ENCODE measurements around the gene FLNA. TPM values are rescaled to one million over a fixed set of nuclear protein-coding genes. Genes with fewer than 3 reads are reported as not detected.
A peak's percentile ranks its signal among the peaks of the same experiment; 100 is the strongest.

Gene FLNA
- total RNA-seq, 2 donors from 2014 or later = 124 to 773 TPM

DNA sequence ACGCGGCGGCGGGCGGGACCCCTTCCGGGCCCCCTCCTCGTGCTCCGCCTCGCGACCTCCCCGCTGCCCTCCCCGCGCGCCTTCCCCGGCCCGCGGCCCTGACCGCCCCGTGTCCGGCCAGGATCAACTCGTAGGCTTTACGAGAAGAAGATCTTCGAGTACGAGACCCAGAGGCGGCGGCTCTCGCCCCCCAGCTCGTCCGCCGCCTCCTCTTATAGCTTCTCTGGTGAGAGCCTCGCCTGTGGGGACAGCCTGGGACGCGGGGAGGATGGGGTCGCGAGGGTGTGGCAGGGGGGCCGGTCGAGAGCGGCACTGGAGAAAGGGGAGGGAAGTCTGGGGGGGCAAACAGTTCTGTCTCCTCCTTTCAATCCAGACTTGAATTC, 5.1 kb upstream of the FLNA start:
- Histone ChIP-seq H3K36me3 (no peaks in the 10 kb centered on the region), H3K4me3 (peak overlapping the region; percentile 63), H3K9me3 (no peaks in the 10 kb centered on the region), H3K27ac (peak overlapping the region; percentile 86), H3K27me3 (no peaks in the 10 kb centered on the region), H3K9ac (ENCODE audit: low read depth in 2 of 2, low read length in 2 of 2) (peak overlapping the region; percentile 75 to 95), H3K4me1 (no peaks in the 10 kb centered on the region)
- TF ChIP-seq CTCF (IDR thresholded peaks at IDR 0.05) = no peak
- DNase-seq = no peak
- intact Hi-C loops (cut with DNase I) = no loop called here

GRCh38 chrX:154378799-154379568, 4.5 kb upstream of the FLNA start, which contains the start of gene EMD:
Gene EMD (plus strand): TSS chrX:154379295. CDS start chrX:154379485, 190 bp downstream.
- peak within 1 kb of the TSS; percentile 63 for H3K4me3 ChIP-seq
- no peaks in the 10 kb centered on the region for H3K36me3 ChIP-seq
- no peaks in the 10 kb centered on the region for H3K9me3 ChIP-seq
- H3K4me1 ChIP-seq = no peaks in the 10 kb centered on the region
- H3K27ac ChIP-seq = peak within 1 kb of the TSS; percentile 95
- intact Hi-C loops (cut with DNase I) = no loop called here
- peak within 1 kb of the TSS; percentile 75 to 95 for H3K9ac ChIP-seq (ENCODE audit: low read depth in 2 of 2, low read length in 2 of 2)
- peak; percentile 95 for DNase-seq
- no peaks in the 10 kb centered on the region for H3K27me3 ChIP-seq
- no peak for TF ChIP-seq CTCF (IDR thresholded peaks at IDR 0.05)

DNA sequence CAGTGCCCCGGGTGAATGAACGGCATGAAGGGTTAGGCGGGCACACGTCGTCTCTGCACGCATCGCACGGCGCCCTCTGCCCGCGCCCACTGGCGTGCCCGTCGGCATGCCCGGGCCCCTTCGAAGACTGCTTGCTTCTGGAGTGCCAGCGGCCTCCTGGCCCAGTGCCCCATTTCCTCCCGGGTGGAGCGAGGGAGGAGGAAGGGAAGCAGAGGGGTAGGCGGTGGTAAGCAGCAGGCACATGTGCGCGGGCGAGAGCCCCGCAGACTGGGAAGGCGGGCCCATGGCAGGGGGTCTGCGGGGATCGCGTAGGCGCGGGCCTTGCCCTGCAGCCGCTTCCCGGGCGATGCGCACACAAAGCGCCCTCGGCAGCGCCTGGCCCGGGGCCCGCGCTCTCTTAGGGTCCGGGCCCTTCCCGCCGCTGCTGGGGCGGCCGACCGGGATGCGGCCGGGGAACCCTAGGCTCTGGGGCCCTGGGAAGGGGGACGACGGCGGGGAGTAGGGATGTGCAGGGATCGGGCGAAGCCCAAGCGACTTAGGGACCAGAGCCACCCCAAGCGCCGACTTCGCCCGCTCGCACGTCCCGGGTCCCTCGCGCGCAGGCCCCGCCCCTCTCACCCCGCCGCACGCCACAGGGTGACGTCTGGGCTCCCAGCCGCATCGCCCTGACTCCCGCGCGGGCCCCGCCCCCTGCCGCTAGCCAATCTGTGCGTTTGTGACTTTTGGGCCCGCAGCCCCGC, 3.8 kb upstream of the FLNA start:
- TF ChIP-seq CTCF (IDR thresholded peaks at IDR 0.05) = no peak
- Histone ChIP-seq H3K4me1 (no peaks in the 10 kb centered on the region), H3K9ac (ENCODE audit: low read depth in 2 of 2, low read length in 2 of 2) (peak overlapping the region; percentile 70 to 79), H3K4me3 (peak overlapping the region; percentile 22), H3K27me3 (no peaks in the 10 kb centered on the region), H3K27ac (peak overlapping the region; percentile 95), H3K9me3 (no peaks in the 10 kb centered on the region), H3K36me3 (no peaks in the 10 kb centered on the region)
- intact Hi-C loops (cut with DNase I) = no loop called here
- DNase-seq = peak; percentile 67

GRCh38 chrX:154376774-154377173, 2.3 kb upstream of the FLNA start:
- no peaks in the 10 kb centered on the region for H3K27me3 ChIP-seq
- intact Hi-C loops (cut with DNase I) = no loop called here
- DNase-seq = no peak
- no peak for TF ChIP-seq CTCF (IDR thresholded peaks at IDR 0.05)
- no peaks in the 10 kb centered on the region for H3K9me3 ChIP-seq
- H3K4me1 ChIP-seq = no peaks in the 10 kb centered on the region
- H3K36me3 ChIP-seq = no peaks in the 10 kb centered on the region
- H3K4me3 ChIP-seq = no peak overlapping the region
- H3K9ac ChIP-seq (ENCODE audit: low read depth in 2 of 2, low read length in 2 of 2) = no peak overlapping the region
- H3K27ac ChIP-seq = no peak overlapping the region

- no peaks in the 10 kb centered on the region for H3K4me1 ChIP-seq
- intact Hi-C loops (cut with DNase I) = no loop called here
Measured at GRCh38 chrX:154375156-154375504, 696 bp upstream of the FLNA start.

More at GRCh38 chrX:154375156-154375504, 696 bp upstream of the FLNA start:
- Histone ChIP-seq H3K27ac (peak overlapping the region; percentile 0), H3K27me3 (no peaks in the 10 kb centered on the region), H3K4me3 (no peak overlapping the region), H3K36me3 (no peaks in the 10 kb centered on the region), H3K9me3 (no peaks in the 10 kb centered on the region), H3K9ac (ENCODE audit: low read depth in 2 of 2, low read length in 2 of 2) (peak overlapping the region in 1 of 2 donors; percentile 30)
- no peak for TF ChIP-seq CTCF (IDR thresholded peaks at IDR 0.05)
- DNase-seq = no peak
